GM18499 (cell line): Measurements from ENCODE around the gene PYCARD.
"Not testable (repeated sequence)": the region's sequence is repeated elsewhere in the genome, so short reads cannot be mapped to it uniquely, and the experiment has no call there.

Experiments
- ATAC-seq: cut with Tn5 transposase; IDR thresholded peaks from one replicate; pipeline ENCODE4 v1.9.1; 2021; ENCODE audit warnings: moderate number of reproducible peaks; ENCODE audit not compliant: insufficient read depth, unreplicated experiment

Gene PYCARD

DNA sequence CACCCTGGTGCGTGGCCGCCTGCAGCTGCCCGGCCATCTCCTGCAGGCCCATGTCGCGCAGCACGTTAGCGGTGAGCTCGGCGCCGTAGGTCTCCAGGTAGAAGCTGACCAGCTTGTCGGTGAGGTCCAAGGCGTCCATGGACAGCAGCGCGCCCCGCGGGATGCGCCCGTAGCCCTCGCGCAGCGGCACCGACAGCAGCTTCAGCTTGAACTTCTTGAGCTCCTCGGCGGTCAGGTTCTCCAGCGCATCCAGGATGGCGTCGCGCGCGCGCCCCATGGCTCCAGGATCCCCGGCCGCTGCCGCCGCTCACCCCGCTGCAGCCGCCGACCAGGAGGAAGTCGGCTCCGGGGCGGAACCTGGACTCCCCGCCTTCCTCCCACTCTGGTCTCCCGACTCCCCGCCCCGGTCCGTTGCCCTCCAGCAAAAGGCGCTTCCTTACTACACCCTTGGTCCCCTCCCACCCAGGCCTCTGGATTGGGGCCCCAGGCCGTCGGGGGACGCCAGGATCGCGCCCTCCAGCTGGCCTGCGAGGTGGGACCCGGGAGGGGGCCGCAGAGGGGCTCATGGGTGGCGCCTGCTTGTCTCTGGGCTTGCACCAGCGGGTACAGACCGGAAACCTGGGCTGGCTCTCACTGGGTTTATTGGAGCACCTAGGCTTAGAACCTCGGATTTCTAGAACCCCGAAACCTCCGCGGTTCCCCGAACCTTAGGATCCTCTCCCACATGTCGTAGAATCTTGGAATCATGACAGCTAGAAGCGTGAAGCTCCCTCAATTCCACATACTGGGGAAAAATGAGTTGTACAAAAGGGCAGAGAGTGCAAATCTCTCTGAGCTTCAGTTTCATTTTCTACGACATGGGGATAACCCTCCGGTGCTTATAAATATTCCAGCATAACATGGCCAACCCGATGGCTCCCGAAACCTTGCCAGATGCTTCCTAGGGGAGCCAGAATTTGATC lies at the start of gene PYCARD:
Gene PYCARD, minus strand, starts transcription at position 347 of the 962 bp plus-strand sequence. Its CDS starts 70 bp downstream, at position 277.
- ATAC-seq = no peak

DNA sequence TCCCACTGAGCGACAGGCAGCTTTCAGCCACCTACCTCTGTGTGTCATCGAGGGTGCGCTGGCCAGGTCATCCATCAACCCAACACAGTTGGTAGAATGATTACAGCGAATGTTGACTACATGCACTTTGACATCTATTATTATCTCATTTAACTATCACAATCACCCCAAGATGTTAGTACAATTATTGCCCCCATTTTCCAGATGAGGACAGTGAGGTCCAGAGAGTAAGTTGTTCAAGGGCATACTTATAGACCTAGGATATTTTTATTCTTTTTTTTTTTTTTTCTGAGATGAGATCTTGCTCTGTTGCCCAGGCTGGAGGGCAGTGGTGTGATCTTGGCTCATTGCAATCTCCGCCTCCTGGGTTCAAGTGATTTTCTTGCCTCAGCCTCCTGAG lies 48.9 kb upstream of the PYCARD start:
- no peak for ATAC-seq

DNA sequence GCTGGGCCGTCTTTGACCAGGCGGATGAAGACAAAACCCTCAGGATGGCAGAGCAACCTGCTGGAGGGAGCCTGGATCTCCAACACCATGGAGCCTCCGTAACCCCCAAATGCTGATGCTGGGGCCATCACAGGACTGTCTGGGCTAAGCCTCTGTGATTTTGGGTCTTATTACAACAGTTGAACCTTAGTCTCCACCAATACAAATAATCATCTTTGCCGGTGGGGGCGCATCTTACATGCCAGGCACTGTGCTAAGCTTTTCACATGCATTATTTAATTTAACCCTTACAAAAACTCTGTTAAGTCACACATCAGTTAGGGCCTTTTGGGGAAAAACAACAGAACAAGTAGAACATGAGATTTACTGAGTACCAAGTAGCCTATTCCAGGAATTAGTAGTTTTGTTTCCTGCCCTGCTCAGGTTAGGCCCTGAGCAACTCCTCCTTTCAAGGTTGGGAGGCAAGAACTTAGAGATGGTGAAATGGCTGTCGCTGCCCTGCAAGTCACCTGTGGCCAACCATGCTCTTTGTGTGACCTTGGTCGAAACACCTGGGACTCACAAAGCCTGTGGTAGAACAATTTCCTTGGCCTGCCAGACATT lies 48.3 kb upstream of the PYCARD start:
- ATAC-seq = no peak

DNA sequence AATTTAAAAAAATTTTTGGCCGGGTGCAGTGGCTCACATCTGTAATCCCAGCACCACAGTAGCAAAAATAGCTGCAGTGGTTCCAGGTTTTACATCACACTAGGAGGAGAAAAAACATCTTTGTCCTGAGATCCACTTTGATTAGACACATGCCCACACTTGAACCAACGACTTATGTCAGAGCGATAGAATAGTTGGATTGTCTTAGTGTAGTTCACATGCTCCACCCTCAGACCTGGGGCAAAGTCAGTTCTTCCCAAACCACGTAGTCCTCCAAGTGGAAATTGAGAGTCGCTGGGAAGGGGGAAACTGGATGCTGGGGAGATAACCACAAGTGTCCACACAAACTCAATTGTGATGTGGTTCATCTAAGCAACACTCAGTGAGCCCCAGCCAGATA lies 45.8 kb upstream of the PYCARD start:
- no peak for ATAC-seq

DNA sequence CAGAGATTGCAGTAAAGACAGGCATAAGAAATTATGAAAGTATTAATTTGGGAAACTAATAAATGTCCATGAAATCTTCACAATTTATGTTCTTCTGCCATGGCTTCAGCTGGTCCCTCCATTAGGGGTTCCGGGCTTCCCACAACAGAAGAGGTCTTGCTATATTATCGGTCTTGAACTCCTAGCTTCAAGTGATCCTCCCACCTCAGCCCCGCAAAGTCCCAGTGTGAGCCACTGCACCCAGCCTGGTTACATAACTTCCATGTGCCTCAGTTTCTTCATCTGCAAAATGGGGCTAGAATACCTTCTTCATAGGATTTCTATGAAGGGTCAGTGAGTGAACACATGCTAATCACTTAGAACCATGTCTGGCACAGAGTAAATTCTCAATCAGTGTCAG lies 43.7 kb upstream of the PYCARD start:
- ATAC-seq = no peak

GRCh38 chr16:31245598-31245997 lies 43.0 kb upstream of the PYCARD start:
- ATAC-seq = not testable (repeated sequence)

DNA sequence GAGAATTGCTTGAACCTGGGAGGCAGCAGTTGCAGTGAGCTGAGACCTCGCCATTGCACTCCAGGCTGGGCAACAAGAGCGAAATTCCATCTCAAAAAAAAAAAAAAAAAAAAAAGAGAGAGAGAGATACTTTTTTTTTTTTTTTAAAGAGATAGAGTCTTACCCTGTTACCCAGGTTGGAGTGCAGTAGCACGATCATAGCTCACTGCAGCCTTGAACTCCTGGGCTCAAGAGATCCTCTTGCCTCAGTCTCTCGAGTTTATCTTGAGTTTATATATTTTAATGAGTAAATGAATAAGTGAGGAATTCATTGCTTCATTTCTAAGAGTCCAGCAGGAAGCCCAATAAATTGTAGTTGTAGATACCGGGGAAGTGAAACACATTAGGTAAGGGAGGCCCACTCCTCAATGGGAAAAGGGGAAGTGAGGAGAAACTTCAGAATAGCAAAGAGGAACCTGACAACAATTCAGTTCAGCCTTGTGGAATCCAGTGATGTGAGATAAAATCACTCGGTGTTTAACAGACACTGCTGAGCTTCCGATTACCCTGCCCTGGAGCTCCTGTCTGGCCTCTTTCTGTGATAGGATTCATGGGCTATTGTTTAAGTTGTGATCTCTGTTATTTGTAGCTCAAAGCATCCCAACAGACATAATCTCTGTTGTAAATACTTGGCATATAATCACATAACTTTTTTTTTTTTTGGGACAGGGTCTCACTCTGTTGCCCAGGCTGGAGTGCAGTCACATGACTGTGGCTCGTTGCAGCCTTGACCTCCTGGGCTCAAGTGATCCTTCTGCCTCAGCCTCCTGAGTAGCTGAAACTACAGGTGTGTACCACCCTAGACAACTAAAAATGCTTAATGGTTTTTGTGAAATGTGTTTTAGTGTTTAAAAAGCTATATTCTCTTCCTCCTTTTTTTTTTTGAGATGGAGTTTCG lies 41.4 kb upstream of the PYCARD start:
- peak; percentile 63 for ATAC-seq

DNA sequence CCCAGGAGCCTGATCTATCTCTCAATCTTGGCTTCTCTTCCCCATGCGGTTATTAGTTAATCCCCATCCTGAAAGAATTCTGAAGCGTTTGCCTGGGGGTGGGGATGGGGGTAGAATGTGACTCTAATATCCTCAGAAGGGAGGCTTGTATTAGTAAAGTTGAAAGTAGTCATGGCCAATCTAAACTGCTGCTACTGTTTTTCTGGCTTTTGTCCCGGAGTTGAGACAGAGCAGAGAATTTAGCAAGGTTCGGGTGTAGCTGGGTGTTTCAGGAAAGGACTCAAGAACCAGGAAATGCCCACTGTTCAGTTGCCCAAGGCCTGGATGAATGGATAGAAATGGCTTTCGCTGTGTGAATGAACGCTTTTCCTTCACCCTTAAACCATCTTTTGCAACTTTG lies 39.6 kb upstream of the PYCARD start:
- ATAC-seq = no peak

GRCh38 chr16:31238041-31238440 lies 35.5 kb upstream of the PYCARD start:
- ATAC-seq = no peak

DNA sequence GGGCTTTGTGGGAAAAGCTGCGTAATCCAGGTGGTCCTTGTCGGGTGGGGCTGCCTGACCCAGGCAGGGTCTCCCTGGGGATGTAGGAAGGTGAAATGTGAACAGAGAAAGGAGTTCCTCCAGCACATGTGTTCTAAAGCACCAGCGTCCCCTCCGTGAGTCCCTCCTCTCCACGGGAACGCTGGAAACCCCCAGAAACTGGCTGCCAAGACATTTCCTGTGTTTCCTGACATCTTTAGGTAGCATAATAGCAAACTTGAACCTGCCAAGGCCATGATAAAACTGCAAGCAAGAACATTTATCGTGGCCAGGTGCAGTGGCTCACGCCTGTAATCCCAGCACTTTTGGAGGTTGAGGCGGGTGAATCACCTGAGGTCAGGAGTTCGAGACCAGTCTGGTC lies 26.9 kb upstream of the PYCARD start:
- no peak for ATAC-seq

DNA sequence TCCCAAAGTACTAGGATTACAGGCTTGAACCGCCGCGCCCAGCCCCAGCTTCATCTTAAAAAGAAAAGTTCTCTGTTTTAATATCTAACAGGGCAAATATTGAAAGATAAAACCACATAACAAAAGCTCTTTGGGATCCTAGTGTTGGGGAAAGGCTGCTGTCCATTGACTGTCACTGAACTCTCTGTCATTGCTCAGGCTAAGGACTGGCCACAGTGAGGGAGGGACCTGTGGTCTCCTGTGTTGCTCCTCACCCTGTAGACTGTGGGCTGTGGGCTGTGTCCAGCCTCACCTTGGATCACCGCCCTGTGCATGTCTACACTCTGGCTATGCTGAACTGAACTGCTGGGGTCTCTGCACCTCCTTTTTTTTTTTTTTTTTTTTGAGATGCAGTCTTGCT lies 25.6 kb upstream of the PYCARD start:
- no peak for ATAC-seq

DNA sequence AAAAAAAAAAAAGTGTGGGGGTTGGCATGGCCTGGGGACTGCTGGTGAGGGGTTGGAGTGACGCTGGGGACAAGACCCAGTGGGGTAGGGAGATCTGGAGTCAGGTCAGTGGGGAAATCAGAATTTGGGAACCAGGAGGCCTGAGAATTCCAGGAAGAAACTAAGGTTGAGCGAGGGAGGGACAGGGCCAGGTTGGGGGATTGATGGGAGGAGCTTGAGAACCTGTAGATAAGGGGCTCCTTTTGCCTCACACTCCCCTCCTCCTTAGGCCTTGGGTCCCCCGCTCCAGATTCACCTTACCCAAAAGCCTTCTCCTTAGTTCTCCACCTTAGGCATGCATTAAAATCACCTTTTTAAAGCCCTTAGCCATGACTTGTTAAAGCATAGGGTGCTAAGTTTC lies 22.6 kb upstream of the PYCARD start:
- ATAC-seq = no peak

- ATAC-seq = no peak
Observed at GRCh38 chr16:31224092-31224955, 21.8 kb upstream of the PYCARD start.

- ATAC-seq = no peak
Observed at GRCh38 chr16:31223044-31223443, 20.5 kb upstream of the PYCARD start.

GRCh38 chr16:31221357-31222160 lies 19.0 kb upstream of the PYCARD start:
- no peak for ATAC-seq

- ATAC-seq = no peak
Observed at GRCh38 chr16:31219154-31219741, 16.7 kb upstream of the PYCARD start.

DNA sequence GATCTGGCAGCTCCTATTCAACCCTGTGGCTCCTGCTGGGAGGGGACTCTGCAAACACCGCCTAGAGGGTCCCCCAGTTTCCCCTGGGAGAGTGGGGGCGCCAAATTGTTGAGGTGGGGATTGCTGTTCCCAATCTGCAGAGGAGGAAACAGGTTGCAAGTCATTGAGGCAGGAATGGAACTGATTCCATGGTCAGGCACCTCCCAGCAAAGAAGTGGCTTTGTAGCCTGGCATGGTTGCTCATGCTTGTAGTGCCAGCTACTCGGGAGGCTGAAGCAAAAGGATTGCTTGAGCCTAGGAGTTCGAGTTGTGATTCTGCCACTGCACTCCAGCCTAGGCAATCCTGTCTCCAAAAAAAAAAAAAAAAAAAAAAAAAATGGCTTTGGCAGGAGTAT lies 14.6 kb upstream of the PYCARD start:
- ATAC-seq = no peak

DNA sequence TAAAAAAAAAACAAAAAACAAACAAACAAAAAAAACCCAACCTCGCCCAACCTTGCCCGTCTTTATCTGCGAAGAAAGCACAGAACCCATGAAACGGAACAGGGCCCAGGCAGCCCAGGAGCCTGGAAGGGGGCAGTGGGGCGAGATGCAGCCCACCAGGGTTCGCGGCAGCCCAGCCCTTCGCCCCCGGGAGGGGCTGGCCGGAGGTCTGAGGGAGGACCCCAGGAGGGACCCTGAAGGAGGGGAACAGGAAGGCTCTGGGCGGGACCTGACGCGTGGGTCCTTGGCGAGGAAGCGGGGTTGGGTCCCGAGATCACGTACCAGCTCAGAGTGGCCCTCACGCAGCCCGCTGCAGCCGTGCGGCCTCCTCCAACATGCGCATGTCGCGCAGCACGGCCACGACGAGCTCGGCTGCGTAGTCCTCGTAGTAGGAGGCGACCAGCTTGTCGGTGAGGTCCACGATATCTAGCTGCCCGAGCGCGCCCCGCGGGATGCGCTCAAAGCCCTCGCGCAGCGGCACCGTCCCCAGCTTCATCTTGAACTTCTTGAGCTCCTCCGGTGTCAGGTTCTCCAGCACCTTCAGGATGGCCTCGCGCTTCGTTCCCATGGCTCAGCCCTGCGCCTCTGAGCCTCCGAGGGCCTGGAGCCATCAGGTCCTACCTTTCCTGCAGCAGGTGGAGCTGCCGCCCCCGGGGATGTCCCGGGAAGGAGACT lies 14.0 kb upstream of the PYCARD start, which contains the start of gene PYDC1:
Gene PYDC1, minus strand, starts transcription at position 714 of the 714 bp plus-strand sequence. Its CDS starts 107 bp downstream, at position 607.
- ATAC-seq = no peak
